C4-2B (cell line): ENCODE measurements around the gene RNF32.

Experiments used
- H3K27ac ChIP-seq: fragments of 450-650 bp; 2 replicates; pipeline ENCODE4 v1.5.1; 2017
- CTCF ChIP-seq: fragments of 450-650 bp; conservative IDR thresholded peaks from 2 replicates; pipeline ENCODE4 v1.5.1; 2017; ENCODE audit warnings: mild to moderate bottlenecking
- ZFX ChIP-seq: fragments of 450-650 bp; IDR thresholded peaks from 2 replicates; pipeline ENCODE4 v1.6.1; 2017

RNF32 gene

GRCh38 chr7:156659961-156660360 lies 19.4 kb downstream of the RNF32 start:
- H3K27ac ChIP-seq: no peak overlapping the region
- TF ChIP-seq ZFX (no peak), CTCF (no peak)

GRCh38 chr7:156661637-156662036 lies 21.1 kb downstream of the RNF32 start:
- TF ChIP-seq ZFX: no peak
- no peak for TF ChIP-seq CTCF
- H3K27ac ChIP-seq: no peak overlapping the region

GRCh38 chr7:156662277-156662676 lies 21.7 kb downstream of the RNF32 start:
- no peak for TF ChIP-seq CTCF
- TF ChIP-seq ZFX: no peak
- no peak overlapping the region for H3K27ac ChIP-seq

GRCh38 chr7:156665101-156665500 lies 24.5 kb downstream of the RNF32 start:
- TF ChIP-seq ZFX (no peak), CTCF (no peak)
- H3K27ac ChIP-seq: no peak overlapping the region

GRCh38 chr7:156666368-156667109 lies 26.0 kb downstream of the RNF32 start:
- TF ChIP-seq ZFX (no peak), CTCF (no peak)
- H3K27ac ChIP-seq: peak overlapping the region; percentile 29; the same call in 1 of the 2 replicates

GRCh38 chr7:156667110-156667426 lies 26.5 kb downstream of the RNF32 start:
- H3K27ac ChIP-seq: peak overlapping the region; percentile 29; the same call in 1 of the 2 replicates
- no peak for TF ChIP-seq CTCF
- no peak for TF ChIP-seq ZFX

- TF ChIP-seq CTCF (no peak), ZFX (no peak)
- H3K27ac ChIP-seq: no peak overlapping the region
Observed at GRCh38 chr7:156668130-156668741, 27.7 kb downstream of the RNF32 start.
